Measurements from ENCODE around the gene DAB2. TPM values are rescaled to one million over a fixed set of nuclear protein-coding genes. Genes with fewer than 3 reads are reported as not detected.

Gene DAB2
- total and polyA plus RNA-seq, 2 of the 8 experiments (the other 6 are each of a cell fraction or from before 2014, with no cell fraction given) = 2.6 to 4.9 TPM

DNA sequence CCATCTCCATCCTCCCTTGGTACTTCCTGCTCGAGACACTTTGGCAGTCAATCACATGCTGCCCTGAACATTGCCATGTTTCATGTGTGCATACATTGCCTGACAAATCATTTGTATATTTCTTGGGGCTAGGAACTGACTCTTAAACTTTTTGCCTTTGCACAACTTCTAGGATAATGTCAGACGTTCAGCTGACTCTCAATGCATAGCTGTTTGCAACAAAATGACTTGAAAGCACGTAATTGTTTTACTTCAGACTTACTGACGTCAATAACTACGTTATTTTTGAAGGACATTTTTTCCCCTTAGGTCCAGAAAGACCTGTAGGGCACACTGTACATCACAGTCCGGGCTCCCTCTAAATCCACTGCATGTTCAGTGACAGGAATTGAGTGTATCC is 37.4 kb upstream of the DAB2 start:
- no peak overlapping the region for H3K23ac ChIP-seq (ENCODE audit: insufficient read length)
- ChIA-PET POLR2A (ENCODE audit: partially characterized antibody) (no interaction called here), CTCF (ENCODE audit: partially characterized antibody) (interaction anchor here (0.5 kb wide), 1 partner anchor 27 kb away, joined by 3 read pairs; no protein-coding TSS in a partner anchor)
- no peak overlapping the region for H3K4me3 ChIP-seq (ENCODE audit: extremely low read depth in 1 of 4, insufficient read depth in 2 of 4, low read depth in 3 of 4, low read length in 4 of 4)
- DNase-seq (ENCODE audit: low read depth in 1 of 2, low spot score in 2 of 2) (no peak), FAIRE-seq (no peak)
- H3K56ac ChIP-seq (replicated peaks; ENCODE audit: insufficient read length, low read depth, low read length) = no peak overlapping the region
- H3K9ac ChIP-seq (replicated peaks in 1 of 4; ENCODE audit: extremely low read depth in 1 of 4, low read depth in 3 of 4, low read length in 3 of 4) = no peak overlapping the region
- no peak overlapping the region for H2AK5ac ChIP-seq (ENCODE audit: low read depth, low read length)
- H3K36me3 ChIP-seq (ENCODE audit: control insufficient read depth in 2 of 4, insufficient read depth in 4 of 4, low read length in 3 of 4) = no peaks in the 10 kb centered on the region
- H2BK15ac ChIP-seq (ENCODE audit: low read length) = no peak overlapping the region
- H2BK120ac ChIP-seq (replicated peaks; ENCODE audit: low read depth, low read length) = no peak overlapping the region
- no peaks in the 10 kb centered on the region for H3K27me3 ChIP-seq (replicated peaks in 1 of 4; ENCODE audit: control insufficient read depth in 3 of 4, extremely low read depth in 1 of 4, insufficient read depth in 3 of 4, low read length in 3 of 4)
- WGBS, 2 experiments (ENCODE audit: extremely low coverage in 1 of 2, insufficient coverage in 1 of 2, insufficient read length in 1 of 2, insufficient replicate concordance in 2 of 2, low coverage in 1 of 2, low lambda C conversion rate in 2 of 2, missing lambda C conversion rate in 1 of 2) = 81% methylated on average over 6 of the region's 6 CpGs; no CpG with 5 or more reads in 1 of the 2 experiments
- H3K79me1 ChIP-seq (ENCODE audit: low read depth, low read length) = no peaks in the 10 kb centered on the region
- H3K23me2 ChIP-seq (ENCODE audit: low read depth, low read length) = no peaks in the 10 kb centered on the region
- no peak overlapping the region for H2AFZ ChIP-seq (ENCODE audit: low read length)
- H3K4ac ChIP-seq (replicated peaks; ENCODE audit: insufficient read length, low read depth, low read length) = no peak overlapping the region
- H4K5ac ChIP-seq (ENCODE audit: insufficient read length, low read depth, low read length) = no peak overlapping the region
- no peaks in the 10 kb centered on the region for H4K20me1 ChIP-seq (replicated peaks in 1 of 2; ENCODE audit: control insufficient read depth in 1 of 2, insufficient read depth in 2 of 2, low read length in 2 of 2)
- no peaks in the 10 kb centered on the region for H3K79me2 ChIP-seq (ENCODE audit: control insufficient read depth in 1 of 2, insufficient read depth in 2 of 2, low read length in 2 of 2)
- no peak overlapping the region for H3K18ac ChIP-seq (ENCODE audit: extremely low read depth, low read length)
- H3K4me2 ChIP-seq (ENCODE audit: insufficient read depth in 1 of 2, low read depth in 2 of 2, low read length in 2 of 2) = no peak overlapping the region
- no peak overlapping the region for H3K27ac ChIP-seq (ENCODE audit: low read depth, low read length)
- no peak overlapping the region for H2BK12ac ChIP-seq (ENCODE audit: low read depth, low read length)
- no peak overlapping the region for H2BK20ac ChIP-seq (ENCODE audit: low read length)
- no peak overlapping the region for H4K91ac ChIP-seq (replicated peaks; ENCODE audit: insufficient read length, low read length)
- no peaks in the 10 kb centered on the region for H3K4me1 ChIP-seq (replicated peaks in 1 of 4; ENCODE audit: control insufficient read depth in 3 of 4, insufficient read depth in 4 of 4, low read length in 3 of 4)
- H3K14ac ChIP-seq (ENCODE audit: insufficient read length) = no peak overlapping the region
- H3K9me3 ChIP-seq (ENCODE audit: insufficient read depth in 2 of 2, low read depth in 1 of 2, low read length in 1 of 2) = no peaks in the 10 kb centered on the region
- H4K8ac ChIP-seq (ENCODE audit: extremely low read depth, insufficient read depth, low read length) = no peak overlapping the region
- no peak overlapping the region for H2BK5ac ChIP-seq (ENCODE audit: low read depth, low read length)
- no peak for TF ChIP-seq CREB1 (IDR thresholded peaks at IDR 0.05)
- no peak for TF ChIP-seq MAFK (IDR thresholded peaks at IDR 0.05; ENCODE audit: low read depth, low read length)
- no peak for TF ChIP-seq RAD21 (IDR thresholded peaks at IDR 0.05 in 1 of 2, conservative IDR thresholded peaks at IDR 0.05 in 1 of 2; ENCODE audit: low read depth in 2 of 2, low read length in 2 of 2)
- no peak for TF ChIP-seq BRCA1 (IDR thresholded peaks at IDR 0.05; ENCODE audit: low read depth, low read length)
- no peak for TF ChIP-seq YY1 (IDR thresholded peaks at IDR 0.05; ENCODE audit: low read depth, low read length)
- TF ChIP-seq POU5F1 (IDR thresholded peaks at IDR 0.05; ENCODE audit: low read depth, low read length) = no peak
- no peak for TF ChIP-seq KDM1A (IDR thresholded peaks at IDR 0.05; ENCODE audit: borderline replicate concordance, low read length)
- no peak for TF ChIP-seq ASH2L (IDR thresholded peaks at IDR 0.05; ENCODE audit: low read length)
- TF ChIP-seq ZNF274 (IDR thresholded peaks at IDR 0.05; ENCODE audit: borderline replicate concordance, extremely low read depth, low read length) = no peak
- no peak for TF ChIP-seq NANOG (IDR thresholded peaks at IDR 0.05; ENCODE audit: insufficient read depth, low read depth, low read length, poor library complexity, severe bottlenecking)
- TF ChIP-seq SAP30 (IDR thresholded peaks at IDR 0.05; ENCODE audit: insufficient read depth, insufficient replicate concordance, low read length) = no peak
- no peak for TF ChIP-seq TAF7 (optimal IDR thresholded peaks at IDR 0.05; ENCODE audit: borderline replicate concordance, low read depth, low read length)
- TF ChIP-seq JUN (IDR thresholded peaks at IDR 0.05; ENCODE audit: low read depth, low read length) = no peak
- TF ChIP-seq TAF1 (IDR thresholded peaks at IDR 0.05; ENCODE audit: low read depth, low read length) = no peak
- TF ChIP-seq, protein P1, sequence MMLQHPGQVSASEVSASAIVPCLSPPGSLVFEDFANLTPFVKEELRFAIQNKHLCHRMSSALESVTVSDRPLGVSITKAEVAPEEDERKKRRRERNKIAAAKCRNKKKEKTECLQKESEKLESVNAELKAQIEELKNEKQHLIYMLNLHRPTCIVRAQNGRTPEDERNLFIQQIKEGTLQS (IDR thresholded peaks at IDR 0.05; ENCODE audit: insufficient read depth, low read depth, low read length) = no peak
